22Rv1 (cell line): ENCODE results near the gene PDE8A.
"Not testable (repeated sequence)": the region's sequence is repeated elsewhere in the genome, so short reads cannot be mapped to it uniquely, and the experiment has no call there.

Experiments
- H3K27ac ChIP-seq: fragments of 450-650 bp; 2 replicates; pipeline ENCODE4 v1.5.1; 2017
- ZFX ChIP-seq: fragments of 450-650 bp; IDR thresholded peaks from 2 replicates; pipeline ENCODE4 v1.6.1; 2017; ENCODE audit warnings: antibody characterized with exemption, borderline replicate concordance
- TF ChIP-seq, protein P1 (sequence below): fragments of 450-650 bp; IDR thresholded peaks from 2 replicates; pipeline ENCODE4 v1.5.1; 2017; ENCODE audit warnings: mild to moderate bottlenecking

The PDE8A gene

GRCh38 chr15:84991014-84991712, 9.5 kb downstream of the PDE8A start:
- TF ChIP-seq, protein P1, sequence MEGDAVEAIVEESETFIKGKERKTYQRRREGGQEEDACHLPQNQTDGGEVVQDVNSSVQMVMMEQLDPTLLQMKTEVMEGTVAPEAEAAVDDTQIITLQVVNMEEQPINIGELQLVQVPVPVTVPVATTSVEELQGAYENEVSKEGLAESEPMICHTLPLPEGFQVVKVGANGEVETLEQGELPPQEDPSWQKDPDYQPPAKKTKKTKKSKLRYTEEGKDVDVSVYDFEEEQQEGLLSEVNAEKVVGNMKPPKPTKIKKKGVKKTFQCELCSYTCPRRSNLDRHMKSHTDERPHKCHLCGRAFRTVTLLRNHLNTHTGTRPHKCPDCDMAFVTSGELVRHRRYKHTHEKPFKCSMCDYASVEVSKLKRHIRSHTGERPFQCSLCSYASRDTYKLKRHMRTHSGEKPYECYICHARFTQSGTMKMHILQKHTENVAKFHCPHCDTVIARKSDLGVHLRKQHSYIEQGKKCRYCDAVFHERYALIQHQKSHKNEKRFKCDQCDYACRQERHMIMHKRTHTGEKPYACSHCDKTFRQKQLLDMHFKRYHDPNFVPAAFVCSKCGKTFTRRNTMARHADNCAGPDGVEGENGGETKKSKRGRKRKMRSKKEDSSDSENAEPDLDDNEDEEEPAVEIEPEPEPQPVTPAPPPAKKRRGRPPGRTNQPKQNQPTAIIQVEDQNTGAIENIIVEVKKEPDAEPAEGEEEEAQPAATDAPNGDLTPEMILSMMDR, result no peak
- no peak for TF ChIP-seq ZFX
- no peak overlapping the region for H3K27ac ChIP-seq

DNA sequence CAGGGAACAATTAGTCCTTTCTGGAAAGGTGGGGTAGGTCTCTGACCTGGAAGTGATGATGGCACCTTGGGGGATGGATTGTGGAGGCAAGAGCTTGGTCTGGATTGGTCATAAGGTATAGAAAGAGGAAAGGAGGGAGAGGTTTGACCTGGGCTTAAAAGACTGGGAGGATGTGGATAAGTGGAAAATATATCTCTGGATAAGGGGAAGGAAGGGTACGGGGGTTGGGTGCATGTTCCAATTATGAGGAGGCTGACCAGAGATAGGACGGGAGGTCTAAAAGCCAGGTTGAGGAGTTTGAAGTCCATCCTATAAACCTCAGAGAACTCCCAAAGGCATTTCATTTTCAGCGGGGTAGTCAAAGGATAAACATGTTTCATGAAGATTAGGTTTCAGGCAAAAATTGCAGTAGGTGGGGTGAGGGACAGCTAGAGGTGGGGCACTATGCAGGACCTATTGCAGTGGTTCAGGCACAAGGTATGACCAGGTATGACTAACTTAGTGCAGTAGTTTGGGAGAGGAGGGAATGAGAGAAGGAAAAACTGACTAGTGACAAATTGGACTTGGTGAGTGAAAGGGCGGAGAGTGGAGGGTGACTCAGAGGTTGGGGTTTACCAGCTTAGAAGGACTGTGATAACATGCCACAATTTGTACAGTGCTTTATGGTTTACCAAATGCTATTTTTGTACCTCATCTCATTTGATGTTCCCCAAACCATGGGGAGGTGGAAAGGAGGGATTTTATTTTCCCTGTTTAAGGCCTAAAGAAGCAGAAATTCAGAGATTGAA, 10.7 kb downstream of the PDE8A start:
- no peak for TF ChIP-seq ZFX
- TF ChIP-seq, protein P1, result no peak
- H3K27ac ChIP-seq, result no peak overlapping the region

GRCh38 chr15:84996055-84996454, 14.4 kb downstream of the PDE8A start:
- TF ChIP-seq ZFX, result no peak
- TF ChIP-seq, protein P1, result no peak
- H3K27ac ChIP-seq, result no peak overlapping the region

GRCh38 chr15:84996714-84997113, 15.1 kb downstream of the PDE8A start:
- H3K27ac ChIP-seq, result not testable (repeated sequence)

GRCh38 chr15:84997214-84997613, 15.6 kb downstream of the PDE8A start:
- H3K27ac ChIP-seq, result not testable (repeated sequence)

DNA sequence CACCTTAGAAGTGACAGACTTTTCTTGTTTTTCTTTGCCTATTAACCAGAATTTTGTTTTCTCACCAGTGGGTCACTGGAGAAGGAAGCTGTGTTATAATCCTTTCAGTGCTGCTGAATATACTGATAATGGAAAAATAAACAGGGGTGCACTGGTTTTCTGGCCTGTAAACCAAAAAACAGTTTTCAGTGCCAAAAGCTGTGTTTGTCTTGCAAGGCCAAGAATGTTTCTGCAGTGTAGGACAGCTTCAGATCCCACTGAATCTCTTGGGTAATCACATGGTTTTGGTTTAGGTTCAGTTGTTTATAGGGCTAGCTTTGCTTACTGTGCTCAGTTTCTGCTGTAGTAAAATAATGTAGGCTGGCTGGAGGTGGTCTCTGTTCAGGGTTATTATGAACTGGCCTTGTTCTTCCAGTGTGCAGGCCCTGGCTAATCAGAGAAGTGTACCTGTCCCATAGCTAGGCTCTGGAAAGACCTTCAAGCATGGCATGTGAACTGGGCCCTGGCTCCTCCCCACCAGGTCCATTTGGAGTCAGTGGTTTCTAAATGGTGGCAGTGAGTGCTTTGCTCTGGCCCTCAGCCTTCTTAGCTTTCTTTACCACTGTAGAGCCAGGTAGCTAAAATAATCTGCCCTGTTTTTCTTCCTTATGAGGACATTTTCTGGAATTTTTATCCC, 18.7 kb downstream of the PDE8A start:
- TF ChIP-seq, protein P1, result no peak
- TF ChIP-seq ZFX, result no peak
- H3K27ac ChIP-seq, result no peak overlapping the region

DNA sequence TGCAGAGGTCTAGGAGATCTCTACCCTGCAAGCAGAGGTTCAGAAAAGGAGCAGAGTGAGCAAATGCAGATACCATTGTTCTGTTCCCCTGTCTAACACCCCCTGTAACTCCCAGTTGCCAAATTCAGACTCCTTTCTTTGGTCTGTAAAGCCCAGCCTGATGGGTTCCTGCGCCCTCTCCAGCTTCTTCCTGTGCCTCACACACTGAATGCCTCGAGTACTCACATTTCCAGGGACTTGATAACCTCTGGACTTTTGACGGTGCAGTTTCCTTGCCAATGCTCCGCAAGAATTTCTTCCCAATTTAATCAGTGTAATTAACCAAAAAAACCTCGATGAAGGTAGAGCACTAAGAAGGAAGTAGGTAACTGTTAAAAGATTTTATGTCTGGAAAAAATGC, 19.3 kb downstream of the PDE8A start:
- TF ChIP-seq ZFX, result no peak
- TF ChIP-seq, protein P1, result no peak
- H3K27ac ChIP-seq, result no peak overlapping the region

DNA sequence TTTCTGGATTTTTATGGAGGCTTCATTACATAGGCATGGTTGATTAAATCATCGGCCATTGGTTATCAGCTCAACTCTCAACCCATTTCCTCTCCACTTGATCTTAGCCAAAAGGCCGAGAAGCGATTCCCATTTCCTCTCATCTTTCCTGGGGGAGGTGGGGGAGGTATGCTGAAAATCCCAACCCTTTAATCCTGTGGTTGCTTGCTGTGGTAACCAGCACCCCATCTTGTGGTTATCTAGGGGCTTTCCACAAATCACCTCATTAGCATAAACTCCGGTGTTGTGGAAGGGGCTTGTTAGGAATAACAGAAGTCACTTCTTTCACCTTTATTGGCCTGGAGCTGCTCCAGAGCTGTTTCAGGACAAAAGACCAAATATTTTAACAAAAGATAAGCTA, 20.9 kb downstream of the PDE8A start:
- no peak for TF ChIP-seq ZFX
- TF ChIP-seq, protein P1, result no peak

More for the DNA sequence above, 20.9 kb downstream of the PDE8A start:
- H3K27ac ChIP-seq, result no peak overlapping the region
